Measurements from ENCODE around the gene CRACDL.

The CRACDL gene

DNA sequence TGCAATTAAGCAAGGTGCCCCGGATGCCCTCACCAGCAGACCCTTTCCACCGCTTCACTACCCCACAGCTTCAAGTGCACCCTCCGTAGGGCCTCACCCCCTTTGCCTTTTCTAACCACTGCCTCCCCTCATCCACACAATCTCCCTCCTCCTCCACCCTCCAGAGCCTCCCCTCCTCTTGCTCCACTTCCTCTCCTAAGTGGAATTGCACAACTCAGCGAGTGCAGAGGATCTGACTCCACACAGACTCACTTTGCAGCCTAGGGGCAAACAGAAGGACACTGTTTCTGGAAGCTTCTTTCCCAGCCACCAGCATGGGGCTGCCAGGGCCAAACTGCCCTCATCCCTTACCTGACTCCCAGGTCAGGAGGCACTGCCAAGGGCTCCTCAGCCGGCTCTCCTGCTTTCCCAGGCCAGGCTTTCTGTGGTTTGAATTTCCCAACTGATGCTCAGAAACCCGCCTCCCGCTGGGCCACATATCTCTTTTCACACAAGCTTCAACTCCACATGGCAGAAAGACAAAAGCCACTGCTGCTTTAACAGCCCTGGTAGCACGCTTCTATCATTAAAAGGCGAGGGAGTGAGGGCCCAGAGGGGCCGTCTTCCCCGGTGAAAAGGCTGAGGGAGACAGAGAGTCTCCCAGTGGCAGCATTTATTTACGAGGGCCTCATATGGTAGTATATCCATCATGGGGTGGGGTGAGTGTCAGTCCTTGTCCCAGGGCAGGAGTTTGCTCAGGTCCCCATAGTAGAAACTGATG is 130.4 kb downstream of the CRACDL start:
- DNase-seq (ENCODE audit: low read depth in 2 of 3, low spot score in 1 of 3): no peak

DNA sequence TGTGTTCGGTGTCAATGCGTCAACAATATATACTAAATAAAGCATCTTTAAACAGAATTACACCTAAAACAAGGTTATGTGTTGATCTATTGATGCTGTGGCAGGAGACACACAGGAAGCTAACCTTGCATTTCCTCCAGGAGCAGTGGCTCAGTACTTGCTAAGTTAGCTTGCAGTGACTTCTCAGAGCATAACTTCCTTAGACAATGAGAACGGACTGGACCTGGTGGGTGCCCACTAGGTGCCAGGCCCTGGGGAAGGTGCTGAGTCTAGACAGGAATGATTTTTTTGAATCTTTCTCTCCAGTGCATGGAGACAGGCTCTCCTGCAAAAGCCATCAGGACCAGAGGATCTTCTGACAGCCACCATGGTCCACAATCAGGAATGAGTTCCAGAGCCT is 131.3 kb downstream of the CRACDL start:
- DNase-seq (ENCODE audit: low read depth in 2 of 3, low spot score in 1 of 3): no peak

DNA sequence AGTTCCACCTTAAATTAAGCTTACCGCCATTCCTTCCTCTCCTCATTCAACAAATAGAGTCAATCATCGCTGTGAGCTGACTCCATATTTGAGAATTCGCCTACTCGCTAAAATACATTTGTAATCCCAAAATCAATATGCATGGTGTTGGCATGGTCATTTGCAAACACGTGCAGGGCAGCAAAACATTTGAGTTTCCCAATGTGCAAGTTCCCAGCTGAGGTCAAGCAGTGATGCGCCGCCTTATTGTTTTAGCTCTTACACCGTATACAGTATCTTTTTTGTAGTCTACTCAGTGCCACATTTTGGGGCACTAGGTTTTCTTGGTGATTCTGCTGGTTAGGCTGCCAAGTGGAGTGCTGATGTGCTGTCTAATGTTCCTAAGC is 131.8 kb downstream of the CRACDL start:
- no peak for DNase-seq (ENCODE audit: low read depth in 2 of 3, low spot score in 1 of 3)

DNA sequence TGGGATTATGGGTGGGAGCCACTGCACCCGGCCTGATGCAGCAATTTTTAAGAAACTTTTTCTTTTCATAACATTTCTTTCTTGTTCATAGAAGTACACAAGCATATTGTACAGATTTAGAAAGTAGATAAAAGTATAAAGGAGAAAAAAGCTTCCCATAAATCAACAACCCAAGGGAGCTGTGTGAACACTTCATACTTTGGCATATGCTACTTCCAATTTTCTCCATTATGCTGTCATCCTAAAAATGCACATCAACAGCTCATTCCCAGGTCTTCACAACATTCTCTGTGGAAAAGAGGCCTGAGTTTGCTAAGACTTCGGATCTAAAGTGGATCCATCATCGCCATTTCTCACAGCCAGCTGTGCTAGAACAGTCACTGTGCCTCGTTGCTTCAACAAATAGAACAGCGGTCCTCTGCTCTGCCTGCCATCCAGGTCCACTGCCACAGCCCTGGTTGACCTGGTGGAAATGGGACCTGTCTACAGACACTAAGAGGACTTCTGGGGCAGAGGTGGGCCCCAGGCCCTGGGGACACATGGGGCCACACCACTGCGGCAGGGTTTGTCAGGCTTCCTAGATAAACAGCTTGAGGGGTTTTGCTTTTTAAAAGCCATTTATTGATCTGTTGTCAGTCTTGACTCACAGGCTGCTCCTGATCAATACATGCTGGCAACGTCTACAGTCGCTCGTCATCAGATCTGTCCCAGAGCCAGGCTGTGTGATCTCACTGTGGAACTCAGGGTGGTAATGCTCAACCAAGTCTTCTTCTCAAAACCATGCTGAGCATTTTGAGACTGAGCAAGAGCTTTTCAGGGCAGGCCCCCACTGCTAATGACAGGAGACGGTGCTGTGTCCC is 132.4 kb downstream of the CRACDL start:
- no peak for DNase-seq (ENCODE audit: low read depth in 2 of 3, low spot score in 1 of 3)

DNA sequence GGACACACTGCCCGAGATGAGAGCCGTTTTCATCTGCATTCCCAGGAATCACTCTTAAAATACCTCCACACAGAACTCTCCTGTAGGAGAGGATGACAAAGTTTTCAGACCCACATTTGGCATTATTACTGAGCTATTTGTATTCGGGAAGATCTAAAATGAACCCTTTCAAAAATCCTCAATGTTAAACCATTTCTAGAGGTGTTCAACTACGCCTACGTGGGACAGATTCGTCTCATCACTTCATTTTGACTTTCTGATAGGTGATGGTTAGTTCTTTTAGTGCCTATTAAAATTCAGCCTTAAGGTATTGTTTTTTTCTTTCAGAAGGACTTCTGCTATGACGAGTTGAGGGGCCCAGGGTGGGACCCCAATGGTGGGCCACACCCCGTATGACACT is 133.7 kb downstream of the CRACDL start:
- no peak for DNase-seq (ENCODE audit: low read depth in 2 of 3, low spot score in 1 of 3)

DNA sequence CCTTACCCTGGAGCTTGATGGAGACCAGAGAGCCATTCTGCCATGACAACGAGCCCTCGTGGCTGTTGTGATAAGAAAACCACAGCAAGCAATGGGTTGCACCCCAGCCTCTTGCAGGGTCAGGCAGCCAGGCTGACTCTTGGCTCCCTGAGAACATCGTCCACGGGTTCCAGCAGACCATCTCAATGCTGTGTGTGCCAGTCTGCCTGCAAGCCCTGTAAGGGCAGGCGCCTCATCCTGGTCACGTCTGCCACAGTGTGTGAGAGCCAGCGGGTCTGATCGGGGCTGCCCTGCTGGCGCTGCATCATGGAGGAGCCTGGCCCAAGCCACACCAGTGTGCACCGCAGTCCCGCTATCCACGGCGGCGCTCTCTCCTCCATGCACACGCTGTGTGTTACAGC is 134.1 kb downstream of the CRACDL start:
- DNase-seq (ENCODE audit: low read depth in 2 of 3, low spot score in 1 of 3): no peak

DNA sequence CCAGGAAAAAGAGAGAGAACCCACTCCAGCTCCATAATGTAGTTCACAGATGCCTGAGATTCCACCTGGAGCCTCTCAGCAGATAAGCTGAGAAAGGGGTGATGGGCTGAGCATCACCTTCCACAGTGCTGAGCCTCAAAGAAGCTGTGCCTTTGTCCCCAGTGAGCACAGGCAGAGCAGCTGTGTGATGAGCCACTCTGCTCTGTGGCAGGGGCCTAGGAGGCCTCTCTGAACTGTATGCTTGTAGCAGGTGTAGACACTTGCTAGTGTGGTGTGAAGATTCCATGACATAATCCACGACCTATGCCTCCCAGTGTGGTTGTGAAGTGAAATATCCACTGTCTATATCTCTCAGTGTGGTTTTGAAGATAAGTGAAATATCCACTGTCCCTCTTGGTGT is 134.7 kb downstream of the CRACDL start:
- no peak for DNase-seq (ENCODE audit: low read depth in 2 of 3, low spot score in 1 of 3)

DNA sequence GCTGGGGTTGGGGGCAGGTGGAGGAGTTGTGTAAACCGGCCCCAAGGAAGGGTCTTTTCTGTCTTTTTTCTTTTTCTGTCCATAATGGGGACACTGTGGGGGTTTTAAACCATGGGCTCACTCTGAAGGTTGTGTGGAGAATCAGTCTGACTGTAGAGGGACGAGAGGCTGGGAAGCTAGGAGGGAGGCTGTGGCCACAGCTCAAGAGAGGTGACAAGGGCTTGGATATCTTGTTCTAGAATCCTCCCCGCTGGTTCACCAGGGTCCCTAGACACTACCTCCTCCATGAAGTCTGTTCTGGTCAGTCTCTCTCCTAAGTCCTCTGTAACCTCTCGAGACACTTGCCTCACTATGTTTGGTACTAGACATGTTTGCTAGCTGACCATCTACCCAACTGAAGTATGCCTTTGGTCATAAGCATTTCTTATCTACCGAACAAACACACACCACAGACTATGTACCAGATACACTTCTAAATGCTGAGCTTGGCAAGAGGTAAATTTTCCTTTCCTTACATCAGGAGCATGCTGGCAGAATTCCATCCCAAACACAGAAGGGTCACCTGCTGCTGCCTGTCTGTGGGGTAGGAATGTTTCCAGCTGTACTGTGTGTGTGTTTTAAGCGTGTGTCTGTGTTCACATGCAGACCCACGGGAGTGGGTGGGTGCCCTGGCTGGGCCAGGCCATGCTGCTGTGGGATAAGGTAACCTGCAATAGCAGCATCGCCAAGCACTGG is 135.5 kb downstream of the CRACDL start:
- DNase-seq (ENCODE audit: low read depth in 2 of 3, low spot score in 1 of 3): no peak

DNA sequence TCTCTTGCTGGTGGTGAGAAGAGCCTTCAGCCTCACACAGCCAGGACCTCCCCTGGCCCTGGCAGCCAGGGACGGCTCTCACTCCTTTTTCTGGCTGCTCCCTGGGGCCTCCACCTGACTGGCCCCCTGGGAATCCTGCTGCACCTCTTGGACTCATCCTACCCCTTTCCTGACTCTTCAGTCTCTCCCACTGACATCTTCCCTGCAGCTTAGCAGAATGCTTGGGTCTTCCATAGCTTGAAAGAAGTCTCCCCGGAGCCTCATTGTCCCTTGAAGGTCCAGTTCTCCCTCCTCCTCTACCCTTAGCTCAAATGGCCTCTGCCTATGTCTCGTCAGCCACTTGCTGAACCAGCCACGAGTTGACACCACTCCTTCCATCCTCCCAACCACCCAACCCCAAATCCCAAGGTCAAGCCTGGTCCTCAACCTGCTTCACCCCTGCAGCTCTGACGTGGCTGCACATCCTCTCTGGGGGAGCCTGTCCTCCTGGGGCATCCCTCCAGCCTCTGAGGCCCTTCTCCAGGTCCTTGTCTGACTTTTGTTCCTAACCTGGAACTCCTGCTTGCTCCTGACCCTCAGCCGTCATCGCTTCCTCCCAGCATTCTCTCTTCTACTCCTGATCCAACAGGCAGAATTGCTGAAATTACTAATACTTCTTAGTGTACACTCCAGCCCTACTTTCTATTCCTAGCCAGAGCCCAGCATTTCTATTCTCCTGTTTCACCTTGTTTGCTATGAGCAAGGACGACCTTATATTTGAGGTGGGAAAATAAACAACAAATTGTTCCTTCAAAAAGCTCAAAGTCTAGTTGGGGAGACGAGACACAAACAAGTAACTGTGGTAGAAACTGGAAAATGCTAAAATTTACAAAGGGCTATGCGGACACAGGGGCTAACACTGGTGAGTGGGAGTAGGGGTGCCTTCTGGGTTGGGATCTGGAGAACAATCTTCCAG is 136.4 kb downstream of the CRACDL start:
- DNase-seq (ENCODE audit: low read depth in 2 of 3, low spot score in 1 of 3): no peak

DNA sequence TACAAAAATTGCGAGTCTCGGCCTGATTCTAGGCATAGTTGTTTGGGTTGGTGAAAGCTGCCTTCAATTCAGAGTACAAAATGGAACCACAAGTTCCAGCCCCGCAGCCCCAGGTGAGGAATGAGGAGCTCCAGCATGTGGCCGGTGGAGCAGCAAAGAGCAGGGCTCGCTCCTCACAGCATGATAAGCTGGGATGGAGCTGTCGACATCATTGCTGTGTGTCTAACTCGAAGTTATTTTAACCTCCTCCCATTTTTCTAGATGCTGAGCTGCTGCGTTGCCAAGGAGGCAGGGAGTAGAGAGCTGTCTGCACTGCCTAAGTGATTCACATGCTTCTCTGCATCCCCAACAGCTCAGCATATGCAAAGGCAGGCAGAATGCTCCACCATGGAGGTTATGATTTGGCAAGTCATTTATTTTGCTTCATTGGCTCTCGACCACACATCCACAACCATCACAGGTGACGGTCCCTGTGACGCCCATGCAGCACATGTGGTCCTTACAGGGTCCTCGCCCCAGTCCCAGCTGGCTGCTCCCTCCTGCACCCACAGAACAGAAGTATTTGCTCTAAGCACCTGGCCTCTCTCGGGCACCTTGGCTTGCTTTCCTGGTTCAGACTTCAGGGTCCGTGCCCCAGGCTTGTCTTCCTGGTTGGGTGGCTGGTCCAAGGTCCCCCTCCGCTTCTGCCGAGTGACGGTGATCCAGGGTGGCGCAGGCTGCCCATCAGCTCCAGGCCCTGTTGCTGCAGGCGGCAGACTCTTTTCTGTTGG is 139.1 kb downstream of the CRACDL start:
- no peak for DNase-seq (ENCODE audit: low read depth in 2 of 3, low spot score in 1 of 3)

DNA sequence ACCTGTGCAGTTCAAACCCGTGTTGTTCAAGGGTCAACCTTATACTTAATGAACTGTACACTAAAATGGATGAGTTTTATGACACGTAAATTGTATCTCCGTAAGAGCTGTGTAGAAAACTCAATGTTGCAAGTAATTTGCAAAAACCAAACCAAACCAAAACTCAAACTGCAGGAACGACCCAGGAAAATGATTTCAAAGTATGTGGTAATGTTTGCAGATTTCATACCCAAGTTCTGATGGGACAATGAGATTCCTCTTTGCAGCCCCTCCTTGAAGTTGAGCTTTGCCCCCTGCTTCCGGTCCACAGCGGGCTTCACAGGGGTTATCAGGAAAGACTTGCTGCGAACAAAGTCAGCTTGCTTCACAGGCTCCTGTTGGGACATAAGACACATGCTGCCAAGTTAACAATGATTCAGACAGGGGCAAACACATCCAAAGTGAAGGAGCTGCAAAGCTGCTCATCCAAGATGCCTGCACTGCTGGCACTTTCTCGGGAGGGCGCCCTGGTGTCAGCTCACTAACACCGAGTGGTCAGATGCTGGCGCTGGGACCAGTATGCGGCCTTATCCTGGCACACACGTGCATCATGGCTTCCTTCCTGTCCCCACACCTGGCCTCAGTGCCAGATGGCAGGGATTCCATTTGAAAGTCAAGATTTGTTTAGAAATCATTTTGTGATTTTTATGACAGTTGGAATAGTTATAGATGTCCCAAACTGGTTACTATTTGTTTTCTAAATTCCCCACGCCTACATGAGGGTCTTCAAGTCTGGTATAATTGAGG is 139.9 kb downstream of the CRACDL start:
- DNase-seq (ENCODE audit: low read depth in 2 of 3, low spot score in 1 of 3): no peak

DNA sequence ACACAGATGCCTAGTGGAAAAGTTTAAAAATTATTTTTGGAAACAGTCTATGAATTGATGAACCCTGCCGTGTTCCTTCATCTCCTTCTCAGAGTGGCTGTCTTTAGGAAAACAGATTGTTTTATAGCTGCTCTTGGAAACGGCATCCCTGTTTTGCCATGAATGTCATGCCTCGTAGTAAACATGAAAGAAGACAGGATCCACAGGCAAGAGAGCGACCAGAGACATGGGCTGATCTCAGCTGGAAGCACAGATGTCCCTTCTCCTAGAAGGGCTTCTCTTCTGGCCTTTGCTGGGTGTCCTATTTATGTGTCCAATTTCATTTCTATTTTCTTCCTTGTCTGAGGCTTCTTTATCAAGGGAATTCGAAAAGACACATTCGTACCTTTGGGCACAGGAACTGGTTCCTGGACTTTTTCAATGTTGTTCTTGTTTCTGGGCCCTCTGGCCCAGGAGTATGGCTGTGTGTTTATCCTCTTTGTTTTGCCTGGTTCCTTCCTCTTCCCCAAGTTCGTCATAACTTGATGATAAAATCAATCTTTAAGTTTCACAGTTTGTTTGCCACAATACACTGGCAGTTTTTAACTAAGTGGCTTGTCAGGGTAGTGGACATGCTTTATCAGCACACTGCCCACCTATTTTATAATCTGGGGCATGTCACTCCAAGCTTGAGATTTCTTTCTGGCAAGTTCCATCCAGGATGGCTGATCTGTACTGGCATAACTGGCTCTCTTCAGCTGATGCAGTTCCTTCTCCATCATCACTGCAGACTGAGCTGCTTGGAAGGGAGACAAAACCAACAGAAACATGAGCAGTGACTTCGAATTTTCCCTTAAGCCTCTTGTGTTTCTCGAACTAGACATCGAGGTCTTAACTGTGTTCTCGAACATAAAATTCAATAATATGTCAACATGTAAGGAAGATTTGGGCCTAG is 141.9 kb downstream of the CRACDL start:
- DNase-seq (ENCODE audit: low read depth in 2 of 3, low spot score in 1 of 3): no peak

DNA sequence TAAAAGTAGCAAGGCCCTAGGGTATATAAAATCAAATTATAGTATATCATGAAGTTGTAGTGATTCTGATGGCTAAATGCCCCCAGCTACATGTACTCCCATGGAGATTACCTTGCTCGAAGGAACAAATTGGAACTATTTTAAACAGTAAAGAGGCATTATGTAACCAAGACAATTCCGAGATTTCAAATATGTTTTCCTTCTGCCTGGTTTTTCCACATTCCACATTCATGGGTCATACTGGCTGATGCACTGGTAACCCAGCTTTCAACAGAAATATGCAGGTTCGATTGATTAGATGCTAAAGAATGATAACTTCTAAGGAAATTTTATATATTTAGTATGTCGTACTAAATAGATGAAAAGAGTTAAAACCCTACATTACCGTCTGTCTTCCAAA is 142.8 kb downstream of the CRACDL start:
- no peak for DNase-seq (ENCODE audit: low read depth in 2 of 3, low spot score in 1 of 3)

DNA sequence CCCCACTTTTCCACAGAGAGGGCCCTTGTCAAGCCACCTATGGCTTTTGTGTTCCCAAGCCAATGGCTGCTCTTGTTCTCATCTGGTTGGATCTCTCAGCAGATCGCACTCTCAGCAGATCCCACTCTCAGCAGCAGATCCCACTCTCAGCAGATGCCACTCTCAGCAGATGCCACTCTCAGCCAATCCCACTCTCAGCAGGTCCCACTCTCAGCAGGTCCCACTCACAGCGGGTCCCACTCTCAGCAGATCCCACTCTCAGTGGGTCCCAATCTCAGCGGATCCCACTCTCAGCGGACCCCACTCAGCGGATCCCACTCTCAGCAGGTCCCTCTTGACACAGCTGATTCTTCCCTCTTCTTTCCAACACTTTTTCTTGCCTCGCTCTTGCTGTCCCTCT is 145.8 kb downstream of the CRACDL start:
- no peak for DNase-seq (ENCODE audit: low read depth in 2 of 3, low spot score in 1 of 3)

DNA sequence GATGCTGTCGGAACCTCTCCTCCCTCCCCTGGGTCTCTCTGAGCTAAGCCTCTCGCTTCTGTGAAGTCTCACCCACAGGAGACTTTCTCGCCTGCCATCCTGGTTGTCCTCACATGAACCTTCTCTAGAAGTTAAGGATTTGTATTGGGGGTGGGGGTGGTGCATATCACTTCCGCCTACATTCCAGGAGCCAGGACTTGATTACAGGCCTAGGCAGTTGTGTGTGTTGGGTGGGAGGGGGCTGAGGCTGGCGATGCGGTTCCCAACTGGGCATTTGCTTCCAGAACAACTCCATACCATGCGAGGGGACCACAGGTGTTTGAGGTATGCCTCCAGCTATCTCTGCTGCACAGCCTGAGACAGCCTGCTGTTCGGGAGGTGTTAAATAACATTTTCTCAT is 148.3 kb downstream of the CRACDL start:
- no peak for DNase-seq (ENCODE audit: low read depth in 2 of 3, low spot score in 1 of 3)

DNA sequence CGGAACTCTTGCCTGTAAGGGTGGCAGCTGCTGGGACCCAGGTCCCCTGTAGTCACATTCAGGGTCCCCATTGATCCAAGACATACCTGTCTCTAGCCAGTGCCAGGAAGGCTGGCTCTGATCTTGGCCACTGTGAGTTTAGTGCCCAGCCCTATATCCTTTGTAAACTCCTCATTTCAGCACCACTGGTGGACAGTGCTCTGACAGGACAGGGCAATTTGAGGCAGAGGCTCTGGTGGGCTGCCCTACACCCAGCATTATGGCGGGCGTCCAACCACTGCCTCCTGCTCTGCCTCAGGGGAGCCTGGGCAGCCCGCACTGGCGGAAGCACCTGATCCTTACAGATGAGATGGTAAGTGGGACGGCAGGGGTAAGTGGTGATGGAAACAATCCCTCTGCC is 149.8 kb downstream of the CRACDL start:
- DNase-seq (ENCODE audit: low read depth in 2 of 3, low spot score in 1 of 3): no peak

DNA sequence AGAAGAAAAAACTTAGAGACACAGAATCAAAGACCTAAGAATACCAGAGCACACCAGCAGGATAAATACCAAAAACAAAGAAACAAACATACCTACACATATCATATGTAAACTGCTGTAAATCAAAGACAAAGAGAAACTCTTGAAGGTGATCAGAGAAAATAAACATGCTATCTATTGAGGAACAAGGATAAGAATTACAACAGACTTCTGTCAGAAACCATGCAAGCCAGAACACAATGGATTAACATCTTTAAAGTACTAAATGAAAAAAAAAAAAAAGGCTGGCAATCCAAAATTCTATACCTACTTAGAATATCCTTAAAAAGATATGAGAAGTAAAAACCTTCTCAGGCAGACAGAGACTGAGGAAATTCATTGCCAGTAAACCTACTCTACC is 153.5 kb downstream of the CRACDL start:
- DNase-seq (ENCODE audit: low read depth in 2 of 3, low spot score in 1 of 3): no peak

DNA sequence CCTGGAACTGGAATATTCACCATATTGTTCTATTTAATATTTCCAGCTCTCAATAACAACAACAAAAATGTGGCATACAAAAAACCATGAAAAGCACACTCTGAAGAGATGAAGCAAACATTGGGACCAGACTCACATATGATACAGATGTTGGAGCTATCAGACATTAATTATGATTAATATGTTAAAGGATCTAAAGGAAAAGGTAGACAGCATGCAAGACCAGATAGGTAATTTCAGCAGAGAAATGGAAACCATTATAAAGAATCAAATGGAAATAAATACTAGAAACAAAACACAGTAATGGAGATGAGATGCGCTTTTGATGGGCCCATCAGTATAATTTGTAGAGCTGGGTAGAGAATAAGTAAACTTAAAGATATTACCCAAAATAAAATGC is 154.2 kb downstream of the CRACDL start:
- DNase-seq (ENCODE audit: low read depth in 2 of 3, low spot score in 1 of 3): no peak
